Measurements from ENCODE around the gene CEP164. TPM values are rescaled to one million over a fixed set of nuclear protein-coding genes. Genes with fewer than 3 reads are reported as not detected.

Gene CEP164
- total and polyA plus RNA-seq, 2 of the 8 experiments (the other 6 are each of a cell fraction or from before 2014, with no cell fraction given), result 8.4 to 20.8 TPM

GRCh38 chr11:117417342-117417741 is 89.7 kb downstream of the CEP164 start:
- Histone ChIP-seq H3K9ac (replicated peaks in 1 of 4; ENCODE audit: extremely low read depth in 1 of 4, low read depth in 3 of 4, low read length in 3 of 4) (no peak overlapping the region), H3K18ac (ENCODE audit: extremely low read depth, low read length) (no peak overlapping the region), H2BK12ac (ENCODE audit: low read depth, low read length) (no peak overlapping the region), H3K23me2 (ENCODE audit: low read depth, low read length) (no peaks in the 10 kb centered on the region), H4K8ac (ENCODE audit: extremely low read depth, insufficient read depth, low read length) (no peak overlapping the region), H2AK5ac (ENCODE audit: low read depth, low read length) (no peak overlapping the region), H2BK5ac (ENCODE audit: low read depth, low read length) (no peak overlapping the region), H3K27ac (ENCODE audit: low read depth, low read length) (no peak overlapping the region), H4K5ac (ENCODE audit: insufficient read length, low read depth, low read length) (no peak overlapping the region), H4K91ac (replicated peaks; ENCODE audit: insufficient read length, low read length) (no peak overlapping the region), H2BK20ac (ENCODE audit: low read length) (no peak overlapping the region), H3K4me2 (ENCODE audit: insufficient read depth in 1 of 2, low read depth in 2 of 2, low read length in 2 of 2) (no peak overlapping the region), H3K9me3 (ENCODE audit: insufficient read depth in 2 of 2, low read depth in 1 of 2, low read length in 1 of 2) (no peaks in the 10 kb centered on the region), H2BK120ac (replicated peaks; ENCODE audit: low read depth, low read length) (no peak overlapping the region), H3K27me3 (replicated peaks in 1 of 4; ENCODE audit: control insufficient read depth in 3 of 4, extremely low read depth in 1 of 4, insufficient read depth in 3 of 4, low read length in 3 of 4) (no peaks in the 10 kb centered on the region), H3K79me2 (ENCODE audit: control insufficient read depth in 1 of 2, insufficient read depth in 2 of 2, low read length in 2 of 2) (no peaks in the 10 kb centered on the region), H3K4me3 (ENCODE audit: extremely low read depth in 1 of 4, insufficient read depth in 2 of 4, low read depth in 3 of 4, low read length in 4 of 4) (no peak overlapping the region), H3K23ac (ENCODE audit: insufficient read length) (no peak overlapping the region), H2AFZ (ENCODE audit: low read length) (no peak overlapping the region), H3K79me1 (ENCODE audit: low read depth, low read length) (no peaks in the 10 kb centered on the region), H4K20me1 (replicated peaks in 1 of 2; ENCODE audit: control insufficient read depth in 1 of 2, insufficient read depth in 2 of 2, low read length in 2 of 2) (no peaks in the 10 kb centered on the region), H3K56ac (replicated peaks; ENCODE audit: insufficient read length, low read depth, low read length) (no peak overlapping the region), H3K36me3 (ENCODE audit: control insufficient read depth in 2 of 4, insufficient read depth in 4 of 4, low read length in 3 of 4) (no peaks in the 10 kb centered on the region), H2BK15ac (ENCODE audit: low read length) (no peak overlapping the region), H3K4me1 (replicated peaks in 1 of 4; ENCODE audit: control insufficient read depth in 3 of 4, insufficient read depth in 4 of 4, low read length in 3 of 4) (no peaks in the 10 kb centered on the region), H3K14ac (ENCODE audit: insufficient read length) (no peak overlapping the region), H3K4ac (replicated peaks; ENCODE audit: insufficient read length, low read depth, low read length) (no peak overlapping the region)
- TF ChIP-seq CTBP2 (IDR thresholded peaks at IDR 0.05; ENCODE audit: borderline replicate concordance, insufficient read depth, insufficient read length, low read length), result no peak
- 75% methylated on average over 6 of the region's 6 CpGs; no CpG with 5 or more reads in 1 of the 2 experiments for WGBS, 2 experiments (ENCODE audit: extremely low coverage in 1 of 2, insufficient coverage in 1 of 2, insufficient read length in 1 of 2, insufficient replicate concordance in 2 of 2, low coverage in 1 of 2, low lambda C conversion rate in 2 of 2, missing lambda C conversion rate in 1 of 2)
- ChIA-PET CTCF (ENCODE audit: partially characterized antibody) (interaction anchor here (0.7 to 9.6 kb wide), 3 partner anchors 9 to 197 kb away, joined by 3 to 85 read pairs (median 3); no protein-coding TSS in a partner anchor), POLR2A (ENCODE audit: partially characterized antibody) (no interaction called here)
- DNase-seq (ENCODE audit: low read depth in 1 of 2, low spot score in 2 of 2) (no peak), FAIRE-seq (no peak)
